ENCODE data around the gene SH2D2A. TPM values are rescaled to one million over a fixed set of nuclear protein-coding genes. Genes with fewer than 3 reads are reported as not detected.

The SH2D2A gene
- polyA plus RNA-seq, 1 experiment = 0.09 TPM

GRCh38 chr1:156842618-156843300 is 26.1 kb upstream of the SH2D2A start:
- ChIA-PET POLR2A (no interaction called here), CTCF (interaction anchor here (1.6 kb wide), 1 partner anchor 17 kb away, joined by 5 read pairs; no protein-coding TSS in a partner anchor)
- Histone ChIP-seq H3K4me3 (ENCODE audit: low read depth, low read length) (no peak overlapping the region), H3K9me3 (ENCODE audit: control insufficient read depth, insufficient read depth, low read length) (no peaks in the 10 kb centered on the region; the same call in 1 of the 2 replicates), H3K27me3 (ENCODE audit: control insufficient read depth, insufficient read depth, low read length) (peaks cover 79% of the 10 kb centered on the region), H3K27ac (ENCODE audit: low read depth, low read length) (no peak overlapping the region)
- no peak for DNase-seq (ENCODE audit: low read depth, low spot score)
- TF ChIP-seq CTCF (IDR thresholded peaks at IDR 0.05; ENCODE audit: low read depth, low read length) = no peak

- Histone ChIP-seq H3K27me3 (ENCODE audit: control insufficient read depth, insufficient read depth, low read length) (peaks cover 79% of the 10 kb centered on the region), H3K4me3 (ENCODE audit: low read depth, low read length) (no peak overlapping the region), H3K27ac (ENCODE audit: low read depth, low read length) (no peak overlapping the region), H3K9me3 (ENCODE audit: control insufficient read depth, insufficient read depth, low read length) (no peaks in the 10 kb centered on the region; the same call in 1 of the 2 replicates)
- no peak for DNase-seq (ENCODE audit: low read depth, low spot score)
- no peak for TF ChIP-seq CTCF (IDR thresholded peaks at IDR 0.05; ENCODE audit: low read depth, low read length)
- ChIA-PET POLR2A (no interaction called here), CTCF (interaction anchor here (0.8 to 1.6 kb wide), 4 partner anchors 20 to 86 kb away, joined by 3 to 6 read pairs (median 4); partner anchors contain the start of gene NTRK1)
Measured at GRCh38 chr1:156841295-156841855, 24.7 kb upstream of the SH2D2A start.

GRCh38 chr1:156840898-156841279 is 24.2 kb upstream of the SH2D2A start:
- ChIA-PET CTCF (interaction anchor here (0.8 to 1.6 kb wide), 4 partner anchors 20 to 87 kb away, joined by 3 to 6 read pairs (median 4); partner anchors contain the start of gene NTRK1), POLR2A (no interaction called here)
- no peak overlapping the region for H3K4me3 ChIP-seq (ENCODE audit: low read depth, low read length)
- no peak for TF ChIP-seq CTCF (IDR thresholded peaks at IDR 0.05; ENCODE audit: low read depth, low read length)
- H3K27ac ChIP-seq (ENCODE audit: low read depth, low read length) = no peak overlapping the region
- DNase-seq (ENCODE audit: low read depth, low spot score) = no peak
- peaks cover 79% of the 10 kb centered on the region for H3K27me3 ChIP-seq (ENCODE audit: control insufficient read depth, insufficient read depth, low read length)
- H3K9me3 ChIP-seq (ENCODE audit: control insufficient read depth, insufficient read depth, low read length) = no peaks in the 10 kb centered on the region; the same call in 1 of the 2 replicates

- Histone ChIP-seq H3K9me3 (ENCODE audit: control insufficient read depth, insufficient read depth, low read length) (no peaks in the 10 kb centered on the region; the same call in 1 of the 2 replicates), H3K27me3 (ENCODE audit: control insufficient read depth, insufficient read depth, low read length) (peaks cover 79% of the 10 kb centered on the region), H3K4me3 (ENCODE audit: low read depth, low read length) (no peak overlapping the region), H3K27ac (ENCODE audit: low read depth, low read length) (no peak overlapping the region)
- POLR2A ChIA-PET = no interaction called here
- CTCF ChIA-PET = interaction anchor here (1.2 to 1.5 kb wide), 2 partner anchors 10 to 21 kb away, joined by 4 to 11 read pairs; partner anchors contain the start of gene NTRK1
- DNase-seq (ENCODE audit: low read depth, low spot score) = no peak
- TF ChIP-seq CTCF (IDR thresholded peaks at IDR 0.05; ENCODE audit: low read depth, low read length) = no peak
Measured at GRCh38 chr1:156840186-156840897, 23.7 kb upstream of the SH2D2A start.

All from AG04450 (cell line).